ENCODE results near the gene RPS3A.
A peak's percentile ranks its signal among the peaks of the same experiment; 100 is the strongest.

RPS3A gene

DNA sequence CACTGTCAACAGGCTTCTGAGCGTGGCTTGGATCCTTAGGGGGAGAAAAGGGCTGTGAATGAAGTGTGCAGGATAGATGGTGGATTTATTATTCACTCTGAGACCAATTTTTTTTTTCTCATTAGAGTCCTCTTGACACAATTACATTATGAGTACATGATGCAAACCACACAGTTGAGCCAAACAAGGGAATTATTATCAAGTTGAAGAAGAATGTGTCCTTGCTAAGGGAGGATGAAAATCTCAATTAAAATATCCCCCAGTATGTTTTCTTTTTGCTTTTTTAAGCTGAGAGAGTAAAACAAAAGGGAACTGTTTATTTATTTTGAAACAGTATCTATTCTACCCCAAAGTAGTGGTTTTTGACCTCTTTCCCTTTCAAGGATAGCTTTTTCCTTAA lies 40.4 kb downstream of the RPS3A start:
- no peak overlapping the region for H3K4me3 ChIP-seq (ENCODE audit: control insufficient read depth, low read depth, low read length)
- DNase-seq (ENCODE audit: low read depth), result no peak

DNA sequence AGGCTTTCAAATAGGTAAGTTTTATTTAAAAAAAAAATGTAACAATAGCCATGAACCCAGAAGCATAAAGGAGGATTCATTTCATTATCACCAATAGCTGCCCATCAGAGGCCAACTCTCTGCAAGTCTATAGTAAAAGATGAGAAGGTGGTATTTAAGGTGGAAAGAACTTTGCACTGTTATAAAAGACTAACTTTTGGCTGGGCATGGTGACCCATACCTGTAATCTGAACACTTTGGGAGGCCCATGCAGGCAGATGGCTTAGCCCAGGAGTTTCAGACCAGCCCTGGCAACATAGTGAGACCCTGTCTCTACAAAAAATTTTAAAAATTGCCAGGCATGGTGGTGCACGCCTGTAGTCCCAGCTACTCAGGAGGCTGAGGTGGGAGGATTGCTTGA lies 43.3 kb downstream of the RPS3A start:
- no peak for DNase-seq (ENCODE audit: low read depth)
- TF ChIP-seq, protein P1, sequence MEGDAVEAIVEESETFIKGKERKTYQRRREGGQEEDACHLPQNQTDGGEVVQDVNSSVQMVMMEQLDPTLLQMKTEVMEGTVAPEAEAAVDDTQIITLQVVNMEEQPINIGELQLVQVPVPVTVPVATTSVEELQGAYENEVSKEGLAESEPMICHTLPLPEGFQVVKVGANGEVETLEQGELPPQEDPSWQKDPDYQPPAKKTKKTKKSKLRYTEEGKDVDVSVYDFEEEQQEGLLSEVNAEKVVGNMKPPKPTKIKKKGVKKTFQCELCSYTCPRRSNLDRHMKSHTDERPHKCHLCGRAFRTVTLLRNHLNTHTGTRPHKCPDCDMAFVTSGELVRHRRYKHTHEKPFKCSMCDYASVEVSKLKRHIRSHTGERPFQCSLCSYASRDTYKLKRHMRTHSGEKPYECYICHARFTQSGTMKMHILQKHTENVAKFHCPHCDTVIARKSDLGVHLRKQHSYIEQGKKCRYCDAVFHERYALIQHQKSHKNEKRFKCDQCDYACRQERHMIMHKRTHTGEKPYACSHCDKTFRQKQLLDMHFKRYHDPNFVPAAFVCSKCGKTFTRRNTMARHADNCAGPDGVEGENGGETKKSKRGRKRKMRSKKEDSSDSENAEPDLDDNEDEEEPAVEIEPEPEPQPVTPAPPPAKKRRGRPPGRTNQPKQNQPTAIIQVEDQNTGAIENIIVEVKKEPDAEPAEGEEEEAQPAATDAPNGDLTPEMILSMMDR (conservative IDR thresholded peaks at IDR 0.05; ENCODE audit: control insufficient read depth, insufficient read depth, low read depth, low read length), result no peak
- no peak overlapping the region for H3K4me3 ChIP-seq (ENCODE audit: control insufficient read depth, low read depth, low read length)

More for the DNA sequence above, 40.4 kb downstream of the RPS3A start:
- TF ChIP-seq, protein P1 (conservative IDR thresholded peaks at IDR 0.05; ENCODE audit: control insufficient read depth, insufficient read depth, low read depth, low read length), result no peak

DNA sequence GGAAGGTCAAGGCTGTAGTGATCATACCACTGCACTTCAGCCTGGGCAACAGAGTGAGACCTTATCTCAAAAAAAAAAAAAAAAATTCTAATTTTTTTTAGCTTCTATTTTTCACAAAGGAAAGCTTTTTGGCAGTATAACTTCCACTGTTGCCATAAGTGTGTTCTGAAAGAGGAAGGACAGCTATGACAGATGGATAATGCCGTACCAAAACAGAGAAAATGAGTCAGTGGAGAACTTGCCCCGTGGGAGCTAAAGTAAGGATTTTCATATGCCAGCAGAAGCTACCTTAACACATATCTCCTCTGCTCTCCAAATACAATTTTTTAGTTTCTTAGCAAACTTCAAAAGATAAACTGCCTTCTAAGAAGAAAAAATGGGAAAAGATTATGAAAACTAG lies 43.7 kb downstream of the RPS3A start:
- no peak overlapping the region for H3K4me3 ChIP-seq (ENCODE audit: control insufficient read depth, low read depth, low read length)
- peak; percentile 51 for DNase-seq (ENCODE audit: low read depth)

DNA sequence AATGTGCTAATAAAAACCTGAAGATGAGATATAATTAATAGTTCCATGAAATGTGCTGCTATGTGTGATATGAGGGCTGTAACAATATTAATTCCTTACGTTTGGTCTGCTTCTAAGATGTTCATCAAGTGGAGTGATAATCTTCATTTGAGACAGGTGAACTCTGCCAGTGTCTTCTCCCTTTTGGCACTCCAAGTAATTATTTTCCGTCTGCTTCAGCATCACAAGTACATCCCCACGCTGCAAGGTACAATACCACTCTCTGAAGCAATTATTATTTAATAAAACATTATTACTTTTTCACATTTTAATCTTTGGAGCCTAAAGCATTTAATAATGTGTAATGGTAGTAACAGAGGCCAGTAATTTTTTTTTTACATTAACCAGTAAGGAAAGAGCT lies 44.4 kb downstream of the RPS3A start:
- no peak for DNase-seq (ENCODE audit: low read depth)
- TF ChIP-seq, protein P1 (conservative IDR thresholded peaks at IDR 0.05; ENCODE audit: control insufficient read depth, insufficient read depth, low read depth, low read length), result no peak
- no peak overlapping the region for H3K4me3 ChIP-seq (ENCODE audit: control insufficient read depth, low read depth, low read length)

More for the DNA sequence above, 43.7 kb downstream of the RPS3A start:
- TF ChIP-seq, protein P1 (conservative IDR thresholded peaks at IDR 0.05; ENCODE audit: control insufficient read depth, insufficient read depth, low read depth, low read length), result no peak

DNA sequence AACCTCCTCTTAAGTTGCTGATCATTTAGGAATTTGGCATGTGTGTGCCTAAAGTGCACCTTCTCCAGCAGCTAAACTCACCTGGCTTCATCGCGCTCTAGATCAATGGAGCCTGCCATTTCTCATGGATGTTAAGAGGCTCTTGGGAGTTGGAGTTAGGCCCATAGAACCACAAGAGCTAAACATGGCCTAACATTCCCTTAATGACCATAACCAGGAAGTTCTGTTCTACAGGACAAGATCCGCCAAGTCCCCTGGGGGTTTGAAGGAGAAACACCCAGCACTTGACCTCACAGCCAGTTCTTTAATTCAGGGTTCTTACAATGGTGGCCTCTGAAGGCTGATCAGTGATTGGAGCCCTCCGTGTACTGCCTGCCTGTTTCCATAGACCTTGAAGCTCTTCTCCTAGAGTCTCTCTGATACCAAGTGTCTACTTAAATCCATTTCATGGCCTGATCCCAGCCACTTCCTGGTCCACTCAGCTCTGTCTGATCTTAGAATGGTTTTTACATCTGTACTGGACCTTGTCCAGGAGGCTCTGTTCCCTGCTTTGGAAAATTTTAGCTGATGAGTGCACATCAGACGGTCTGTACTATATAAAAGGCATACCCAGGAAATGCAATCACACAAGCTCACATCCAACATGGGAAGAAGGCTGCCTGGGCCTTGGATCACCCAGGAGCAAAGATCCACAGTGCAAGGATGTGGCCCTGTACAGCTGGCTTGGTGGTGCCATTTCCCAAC lies 45.1 kb downstream of the RPS3A start:
- DNase-seq (ENCODE audit: low read depth), result no peak
- TF ChIP-seq, protein P1 (conservative IDR thresholded peaks at IDR 0.05; ENCODE audit: control insufficient read depth, insufficient read depth, low read depth, low read length), result no peak
- no peak overlapping the region for H3K4me3 ChIP-seq (ENCODE audit: control insufficient read depth, low read depth, low read length)

DNA sequence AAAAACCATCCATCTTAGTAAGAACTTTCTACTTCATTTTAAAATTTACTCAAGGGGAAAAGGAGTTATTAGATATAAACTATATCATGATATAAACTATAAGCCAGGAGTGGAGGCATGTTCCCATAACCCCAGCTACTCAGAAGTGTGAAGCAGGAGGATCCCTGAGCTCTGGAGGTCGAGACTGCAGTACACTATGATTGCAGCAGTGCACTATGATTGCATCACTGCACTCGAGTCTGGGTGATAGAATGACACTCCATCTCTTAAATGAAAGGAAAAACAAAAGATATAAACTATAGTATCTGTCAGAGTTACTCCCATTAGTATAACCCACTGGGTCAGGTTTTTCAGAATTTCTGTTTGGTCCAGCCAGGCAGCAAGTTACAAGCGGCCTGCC lies 47.6 kb downstream of the RPS3A start:
- peak; percentile 15 for DNase-seq (ENCODE audit: low read depth)
- no peak overlapping the region for H3K4me3 ChIP-seq (ENCODE audit: control insufficient read depth, low read depth, low read length)
- TF ChIP-seq, protein P1 (conservative IDR thresholded peaks at IDR 0.05; ENCODE audit: control insufficient read depth, insufficient read depth, low read depth, low read length), result no peak

Data from fibroblast of mammary gland (primary cell).